HG03175 (cell line): ENCODE results near the gene EXOSC2.

Experiments used
- ATAC-seq: cut with Tn5 transposase; IDR thresholded peaks from one replicate; pipeline ENCODE4 v1.9.1; 2021; ENCODE audit warnings: mild to moderate bottlenecking, moderate library complexity; ENCODE audit not compliant: unreplicated experiment

Gene EXOSC2

GRCh38 chr9:130696139-130696650, 2.6 kb downstream of the EXOSC2 start:
- no peak for ATAC-seq

DNA sequence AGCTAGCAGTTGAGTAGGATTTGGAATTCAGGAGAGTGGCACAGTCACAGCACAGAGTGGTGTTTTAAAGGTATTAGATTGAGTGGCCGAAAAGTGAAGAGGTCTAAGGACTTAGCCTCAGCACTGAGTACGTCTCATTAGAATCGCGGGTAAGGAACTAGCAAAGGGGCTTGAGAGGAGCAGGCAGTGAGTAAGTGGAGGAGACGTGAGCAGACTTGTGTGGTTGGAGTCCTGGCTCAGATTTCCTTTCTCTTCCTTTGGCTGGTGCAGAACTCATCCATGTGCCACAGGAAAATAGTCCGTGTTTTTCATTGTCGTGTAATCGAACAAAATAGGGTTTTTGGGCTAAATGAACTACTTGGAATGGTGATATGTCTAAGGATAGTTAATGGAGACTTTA, 3.4 kb downstream of the EXOSC2 start:
- no peak for ATAC-seq

GRCh38 chr9:130698514-130698913, 4.9 kb downstream of the EXOSC2 start:
- no peak for ATAC-seq

- ATAC-seq, result no peak
These were observed 5.5 kb downstream of the EXOSC2 start for GRCh38 chr9:130699047-130699446.

GRCh38 chr9:130701059-130702022, 7.8 kb downstream of the EXOSC2 start:
- peak; percentile 55 for ATAC-seq

GRCh38 chr9:130703501-130703900, 9.9 kb downstream of the EXOSC2 start:
- ATAC-seq, result no peak

- ATAC-seq, result no peak
These were observed 13.8 kb downstream of the EXOSC2 start for GRCh38 chr9:130707225-130707976.

DNA sequence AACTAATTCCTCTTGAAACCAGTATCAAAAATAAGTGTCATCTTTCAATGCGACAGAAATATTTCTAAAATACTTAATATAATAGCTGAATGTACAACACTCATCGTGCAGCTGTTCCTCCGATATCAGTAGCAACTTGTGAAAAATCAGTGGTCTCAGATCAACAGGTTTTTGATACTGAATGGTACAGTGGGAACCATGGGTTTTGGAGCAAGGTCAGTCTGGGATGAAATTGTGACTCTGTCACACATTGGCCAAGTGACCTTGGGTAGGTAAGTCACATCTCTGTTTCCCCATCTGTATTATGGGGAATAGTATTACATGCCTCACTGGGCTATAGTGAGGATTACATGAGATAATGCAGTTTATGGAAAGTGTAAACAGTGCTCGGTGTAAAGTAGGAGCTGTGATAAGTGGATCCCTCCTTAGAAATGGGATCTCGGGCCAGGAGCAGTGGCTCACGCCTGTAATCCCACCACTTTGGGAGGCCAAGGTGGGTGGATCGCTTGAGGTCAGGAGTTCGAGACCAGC, 17.3 kb downstream of the EXOSC2 start:
- no peak for ATAC-seq

- ATAC-seq, result no peak
These were observed 17.9 kb downstream of the EXOSC2 start for GRCh38 chr9:130711469-130711868.

DNA sequence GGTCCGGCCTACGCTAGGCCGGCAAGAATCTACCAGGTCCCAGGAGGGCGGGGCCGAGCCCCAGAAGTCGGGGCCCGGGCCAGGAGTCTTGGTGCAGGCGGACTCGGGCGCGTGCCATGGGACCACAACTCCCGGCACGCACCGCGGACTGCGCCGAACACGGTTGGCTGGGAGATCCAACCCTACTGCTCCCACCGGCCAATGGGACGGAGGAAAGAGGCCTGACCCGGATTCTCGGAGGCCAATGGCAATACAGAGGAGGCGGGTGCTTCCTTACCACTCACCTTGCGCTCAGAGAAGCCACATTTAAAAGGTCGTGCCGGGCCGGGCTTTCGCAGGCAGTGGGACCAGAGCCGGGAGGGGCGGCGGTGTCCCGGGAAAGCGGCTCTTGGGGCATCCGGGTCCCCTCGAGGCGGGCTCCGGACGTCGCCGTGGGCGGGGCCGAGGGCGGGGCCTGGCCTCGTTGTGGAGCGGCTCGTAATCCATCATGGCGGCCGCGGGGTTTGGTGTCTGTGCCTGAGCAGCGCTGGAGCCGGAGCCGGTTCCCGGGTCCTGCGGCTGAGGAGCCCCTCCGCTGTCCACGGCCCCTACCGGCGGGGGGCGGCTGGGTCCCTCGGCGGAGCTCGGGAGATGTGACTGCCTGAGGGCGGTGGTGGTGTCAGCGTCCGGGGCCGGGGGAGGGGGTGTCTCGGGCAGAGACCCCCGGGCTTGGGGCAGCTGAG, 19.1 kb downstream of the EXOSC2 start:
- peak; percentile 97 for ATAC-seq

- peak; percentile 3 for ATAC-seq
These were observed 19.8 kb downstream of the EXOSC2 start for GRCh38 chr9:130713286-130713960.

DNA sequence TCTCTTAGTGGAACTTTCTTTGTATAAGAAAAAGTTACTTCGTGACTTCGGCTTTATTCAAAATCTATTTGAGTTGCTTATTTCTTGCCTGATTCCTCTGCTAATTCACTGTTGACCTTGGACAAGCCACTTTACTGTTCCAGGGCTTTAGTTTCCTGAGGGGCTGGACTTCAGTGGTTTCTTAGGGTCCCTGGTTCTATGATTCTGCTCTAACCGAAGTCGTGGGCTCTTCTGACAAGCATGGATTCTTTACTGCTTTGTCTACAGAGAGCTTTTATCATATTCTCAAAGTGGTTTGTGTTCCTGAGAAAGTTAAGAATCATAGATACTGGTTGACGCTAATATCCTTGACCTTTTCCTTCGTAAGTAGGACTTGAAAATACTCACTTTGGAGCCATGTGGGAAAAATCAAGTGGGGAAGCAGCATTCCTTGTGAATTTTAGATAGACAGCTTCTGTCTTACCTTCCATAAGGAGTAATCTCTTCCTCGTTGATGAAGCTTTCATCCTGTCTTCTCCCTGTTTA, 21.1 kb downstream of the EXOSC2 start:
- no peak for ATAC-seq

DNA sequence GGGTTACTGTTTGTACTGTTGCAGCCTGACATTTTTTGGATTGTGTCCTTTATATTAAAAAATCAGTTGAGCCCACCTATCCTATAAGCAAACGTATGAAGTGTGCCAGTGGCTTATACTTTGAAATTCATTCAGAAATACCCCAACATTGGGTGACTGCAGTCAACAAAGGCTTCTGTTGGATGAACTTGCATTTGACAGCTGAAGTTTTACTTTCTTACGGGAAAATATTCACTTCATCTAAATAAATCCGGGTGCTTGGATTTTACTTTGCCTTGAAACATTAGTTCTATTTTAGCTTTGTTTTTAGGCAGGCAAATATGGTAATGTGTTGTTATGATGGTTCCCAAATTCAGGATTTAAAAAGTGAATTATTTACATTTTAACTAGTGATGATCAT, 21.7 kb downstream of the EXOSC2 start:
- ATAC-seq, result no peak

DNA sequence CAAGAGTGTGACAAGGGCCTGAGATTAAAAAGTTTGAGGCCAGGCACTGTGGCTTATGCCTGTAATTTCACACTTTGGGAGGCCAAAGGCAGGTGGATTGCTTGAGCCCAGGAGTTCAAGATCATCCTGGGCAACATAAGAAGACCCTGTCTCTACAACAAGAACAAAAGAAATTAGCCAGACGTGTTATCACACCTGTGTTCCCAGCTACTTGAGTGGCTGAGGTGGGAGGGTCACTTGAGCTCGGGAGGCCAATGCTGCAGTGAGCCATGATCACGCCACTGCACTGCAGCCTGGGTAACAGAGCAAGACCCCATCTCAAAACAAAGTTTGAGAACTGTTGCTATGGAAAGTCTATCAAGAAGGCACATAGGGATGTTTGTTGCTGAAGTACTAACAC, 25.0 kb downstream of the EXOSC2 start:
- no peak for ATAC-seq

- no peak for ATAC-seq
These were observed 27.2 kb downstream of the EXOSC2 start for GRCh38 chr9:130720762-130721161.

DNA sequence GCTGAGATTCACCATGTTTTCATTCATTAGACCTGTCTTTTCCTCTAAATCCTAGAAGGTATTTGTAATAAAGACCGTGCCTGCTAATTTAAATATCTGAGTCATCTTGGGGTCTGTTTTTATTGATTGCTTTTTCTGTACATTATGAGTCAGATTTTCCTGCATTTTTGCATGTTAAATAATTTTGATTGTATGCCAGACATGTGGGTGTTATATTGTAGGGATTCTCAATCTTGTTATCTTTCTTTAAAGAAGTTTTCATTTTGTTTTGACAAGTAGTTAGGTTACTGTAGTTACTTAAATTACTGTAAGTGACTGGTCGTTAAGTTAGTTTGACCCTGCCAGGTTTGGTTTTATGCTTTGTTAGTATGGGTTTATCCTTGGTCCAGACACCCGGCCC, 35.1 kb downstream of the EXOSC2 start:
- no peak for ATAC-seq

GRCh38 chr9:130729145-130729544, 35.6 kb downstream of the EXOSC2 start:
- ATAC-seq, result no peak

DNA sequence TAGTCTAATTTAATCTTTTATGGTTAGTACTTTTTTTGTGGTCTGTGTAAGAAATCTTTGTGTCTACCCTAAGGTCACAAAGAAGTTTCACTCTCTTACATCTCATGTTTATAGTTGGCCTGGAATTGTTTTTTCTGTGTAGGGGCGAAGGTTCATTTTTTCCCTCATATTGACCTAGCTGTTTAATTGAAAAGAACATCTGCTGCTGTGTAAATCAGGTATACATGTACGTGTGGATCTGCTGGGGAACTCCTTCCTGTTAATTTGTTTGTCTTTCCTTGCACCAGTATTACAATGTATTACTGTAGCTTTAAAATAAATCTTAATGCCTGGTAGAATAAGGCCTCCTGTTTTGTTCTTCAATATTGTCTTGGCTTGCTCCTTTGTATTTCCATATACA, 37.8 kb downstream of the EXOSC2 start:
- no peak for ATAC-seq

GRCh38 chr9:130732136-130732535, 38.6 kb downstream of the EXOSC2 start:
- no peak for ATAC-seq

GRCh38 chr9:130732793-130733221, 39.2 kb downstream of the EXOSC2 start:
- no peak for ATAC-seq
